ENCODE results near the gene VSIG2.

The VSIG2 gene

GRCh38 chr11:124800226-124800929 lies 48.3 kb upstream of the VSIG2 start, which contains the start of gene MSANTD2 (continued):
- TF ChIP-seq ZBTB10 (tag by site-specific recombination; IDR thresholded peaks at IDR 0.05) (no peak), ZNF239 (tag by site-specific recombination; IDR thresholded peaks at IDR 0.05) (no peak), YY2 (tag by site-specific recombination; IDR thresholded peaks at IDR 0.05) (peak; percentile 60), ZNF521 (tag by site-specific recombination; IDR thresholded peaks at IDR 0.05) (no peak), ZNF335 (tag by site-specific recombination; conservative IDR thresholded peaks at IDR 0.05) (peak; percentile 68), BCL11A (tag by site-specific recombination; IDR thresholded peaks at IDR 0.05; ENCODE audit: low read depth) (no peak), ZNF692 (tag by site-specific recombination; IDR thresholded peaks at IDR 0.05) (peak; percentile 71), SP2 (tag by site-specific recombination; IDR thresholded peaks at IDR 0.05) (peak; percentile 81), ZNF24 (tag by site-specific recombination; IDR thresholded peaks at IDR 0.05) (no peak), ZNF18 (tag by site-specific recombination; IDR thresholded peaks at IDR 0.05) (0 out of 2 replicates have a peak, but pooled peaks have one; percentile 43), RBAK (tag by site-specific recombination; IDR thresholded peaks at IDR 0.05) (no peak), ZNF600 (tag by site-specific recombination; IDR thresholded peaks at IDR 0.05) (peak; percentile 61), ZFP69B (tag by site-specific recombination; IDR thresholded peaks at IDR 0.05) (0 out of 2 replicates have a peak, but pooled peaks have one; percentile 26), ZNF16 (tag by site-specific recombination; IDR thresholded peaks at IDR 0.05; ENCODE audit: low read depth) (no peak), ZNF544 (tag by site-specific recombination; IDR thresholded peaks at IDR 0.05) (no peak), ZNF350 (tag by site-specific recombination; IDR thresholded peaks at IDR 0.05) (no peak), ZNF426 (tag by site-specific recombination; IDR thresholded peaks at IDR 0.05) (no peak), ZNF138 (tag by site-specific recombination; IDR thresholded peaks at IDR 0.05; ENCODE audit: borderline replicate concordance) (no peak), ZEB2 (tag by site-specific recombination; IDR thresholded peaks at IDR 0.05) (peak; percentile 77), ZNF518A (tag by site-specific recombination; conservative IDR thresholded peaks at IDR 0.05; ENCODE audit: low read depth) (no peak), ZNF558 (tag by site-specific recombination; IDR thresholded peaks at IDR 0.05) (no peak)
- TF ChIP-seq, protein P1, sequence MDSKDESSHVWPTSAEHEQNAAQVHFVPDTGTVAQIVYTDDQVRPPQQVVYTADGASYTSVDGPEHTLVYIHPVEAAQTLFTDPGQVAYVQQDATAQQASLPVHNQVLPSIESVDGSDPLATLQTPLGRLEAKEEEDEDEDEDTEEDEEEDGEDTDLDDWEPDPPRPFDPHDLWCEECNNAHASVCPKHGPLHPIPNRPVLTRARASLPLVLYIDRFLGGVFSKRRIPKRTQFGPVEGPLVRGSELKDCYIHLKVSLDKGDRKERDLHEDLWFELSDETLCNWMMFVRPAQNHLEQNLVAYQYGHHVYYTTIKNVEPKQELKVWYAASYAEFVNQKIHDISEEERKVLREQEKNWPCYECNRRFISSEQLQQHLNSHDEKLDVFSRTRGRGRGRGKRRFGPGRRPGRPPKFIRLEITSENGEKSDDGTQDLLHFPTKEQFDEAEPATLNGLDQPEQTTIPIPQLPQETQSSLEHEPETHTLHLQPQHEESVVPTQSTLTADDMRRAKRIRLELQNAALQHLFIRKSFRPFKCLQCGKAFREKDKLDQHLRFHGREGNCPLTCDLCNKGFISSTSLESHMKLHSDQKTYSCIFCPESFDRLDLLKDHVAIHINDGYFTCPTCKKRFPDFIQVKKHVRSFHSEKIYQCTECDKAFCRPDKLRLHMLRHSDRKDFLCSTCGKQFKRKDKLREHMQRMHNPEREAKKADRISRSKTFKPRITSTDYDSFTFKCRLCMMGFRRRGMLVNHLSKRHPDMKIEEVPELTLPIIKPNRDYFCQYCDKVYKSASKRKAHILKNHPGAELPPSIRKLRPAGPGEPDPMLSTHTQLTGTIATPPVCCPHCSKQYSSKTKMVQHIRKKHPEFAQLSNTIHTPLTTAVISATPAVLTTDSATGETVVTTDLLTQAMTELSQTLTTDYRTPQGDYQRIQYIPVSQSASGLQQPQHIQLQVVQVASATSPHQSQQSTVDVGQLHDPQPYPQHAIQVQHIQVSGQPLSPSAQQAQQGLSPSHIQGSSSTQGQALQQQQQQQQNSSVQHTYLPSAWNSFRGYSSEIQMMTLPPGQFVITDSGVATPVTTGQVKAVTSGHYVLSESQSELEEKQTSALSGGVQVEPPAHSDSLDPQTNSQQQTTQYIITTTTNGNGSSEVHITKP (tag by site-specific recombination; IDR thresholded peaks at IDR 0.05), result peak; percentile 78
- TF ChIP-seq, protein P2, sequence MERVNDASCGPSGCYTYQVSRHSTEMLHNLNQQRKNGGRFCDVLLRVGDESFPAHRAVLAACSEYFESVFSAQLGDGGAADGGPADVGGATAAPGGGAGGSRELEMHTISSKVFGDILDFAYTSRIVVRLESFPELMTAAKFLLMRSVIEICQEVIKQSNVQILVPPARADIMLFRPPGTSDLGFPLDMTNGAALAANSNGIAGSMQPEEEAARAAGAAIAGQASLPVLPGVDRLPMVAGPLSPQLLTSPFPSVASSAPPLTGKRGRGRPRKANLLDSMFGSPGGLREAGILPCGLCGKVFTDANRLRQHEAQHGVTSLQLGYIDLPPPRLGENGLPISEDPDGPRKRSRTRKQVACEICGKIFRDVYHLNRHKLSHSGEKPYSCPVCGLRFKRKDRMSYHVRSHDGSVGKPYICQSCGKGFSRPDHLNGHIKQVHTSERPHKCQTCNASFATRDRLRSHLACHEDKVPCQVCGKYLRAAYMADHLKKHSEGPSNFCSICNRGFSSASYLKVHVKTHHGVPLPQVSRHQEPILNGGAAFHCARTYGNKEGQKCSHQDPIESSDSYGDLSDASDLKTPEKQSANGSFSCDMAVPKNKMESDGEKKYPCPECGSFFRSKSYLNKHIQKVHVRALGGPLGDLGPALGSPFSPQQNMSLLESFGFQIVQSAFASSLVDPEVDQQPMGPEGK (tag by site-specific recombination; IDR thresholded peaks at IDR 0.05), result peak; percentile 82
